Gastrocnemius medialis (tissue), 4 donors: ENCODE measurements around the gene ABCA13.

Source experiments
- CTCF ChIP-seq, 5 experiments: fragments of 450-650 bp in 3 of 5; fragments of 200-600 bp in 2 of 5; sonication (generic) in 2 of 5; IDR thresholded peaks in 4 of 5; conservative IDR thresholded peaks in 1 of 5; 1 replicate in 4 of 5; 2 replicates in 1 of 5; pipeline ENCODE4 v1.5.1; 2016 to 2019; ENCODE audit warnings: antibody characterized with exemption in 5 of 5, mild to moderate bottlenecking in 3 of 5, moderate library complexity in 3 of 5
- POLR2A ChIP-seq, 2 donors: fragments of 450-650 bp; IDR thresholded peaks; one replicate each; pipeline ENCODE4 v1.6.1; 2017; ENCODE audit warnings: antibody characterized with exemption in 2 of 2, mild to moderate bottlenecking in 2 of 2, moderate library complexity in 2 of 2

- TF ChIP-seq POLR2A (IDR thresholded peaks at IDR 0.05) (no peak), CTCF (IDR thresholded peaks at IDR 0.05 in 4 of 5, conservative IDR thresholded peaks at IDR 0.05 in 1 of 5) (no peak)
These were observed 36.0 kb downstream of the ABCA13 start for GRCh38 chr7:48207155-48207675.
